GM19463 (cell line): Measurements from ENCODE around the gene FDX1.
"Not testable (repeated sequence)": the region's sequence is repeated elsewhere in the genome, so short reads cannot be mapped to it uniquely, and the experiment has no call there.

Source experiments
- ATAC-seq: cut with Tn5 transposase; IDR thresholded peaks from one replicate; pipeline ENCODE4 v1.9.1; 2021; ENCODE audit warnings: mild to moderate bottlenecking, moderate library complexity; ENCODE audit not compliant: unreplicated experiment

FDX1 gene, protein sequence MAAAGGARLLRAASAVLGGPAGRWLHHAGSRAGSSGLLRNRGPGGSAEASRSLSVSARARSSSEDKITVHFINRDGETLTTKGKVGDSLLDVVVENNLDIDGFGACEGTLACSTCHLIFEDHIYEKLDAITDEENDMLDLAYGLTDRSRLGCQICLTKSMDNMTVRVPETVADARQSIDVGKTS

DNA sequence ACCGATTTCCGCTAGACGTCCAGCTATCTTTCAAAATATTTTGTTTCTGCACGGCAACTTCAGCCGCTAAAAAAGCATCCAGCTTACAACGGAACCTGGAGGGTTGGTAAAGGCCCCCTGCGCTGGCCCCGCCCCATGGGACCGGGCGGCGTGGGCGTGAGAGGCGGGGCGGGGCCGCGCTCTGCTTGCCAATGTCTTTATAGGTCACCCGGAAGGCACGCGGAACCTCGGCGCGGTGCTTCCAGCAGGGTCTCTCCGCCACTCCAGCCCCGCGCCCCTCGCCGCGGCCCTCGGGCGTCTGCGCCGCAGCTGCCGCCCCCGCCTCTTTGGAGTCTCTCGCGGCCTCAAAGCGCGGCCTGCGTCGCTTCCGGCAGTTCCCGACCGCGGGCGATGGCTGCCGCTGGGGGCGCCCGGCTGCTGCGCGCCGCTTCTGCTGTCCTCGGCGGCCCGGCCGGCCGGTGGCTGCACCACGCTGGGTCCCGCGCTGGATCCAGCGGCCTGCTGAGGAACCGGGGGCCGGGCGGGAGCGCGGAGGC lies at the start of gene FDX1:
Gene FDX1 (plus strand): TSS at position 218 of the 536 bp plus-strand sequence. CDS start 173 bp downstream, at position 391.
- ATAC-seq, result peak; percentile 83

DNA sequence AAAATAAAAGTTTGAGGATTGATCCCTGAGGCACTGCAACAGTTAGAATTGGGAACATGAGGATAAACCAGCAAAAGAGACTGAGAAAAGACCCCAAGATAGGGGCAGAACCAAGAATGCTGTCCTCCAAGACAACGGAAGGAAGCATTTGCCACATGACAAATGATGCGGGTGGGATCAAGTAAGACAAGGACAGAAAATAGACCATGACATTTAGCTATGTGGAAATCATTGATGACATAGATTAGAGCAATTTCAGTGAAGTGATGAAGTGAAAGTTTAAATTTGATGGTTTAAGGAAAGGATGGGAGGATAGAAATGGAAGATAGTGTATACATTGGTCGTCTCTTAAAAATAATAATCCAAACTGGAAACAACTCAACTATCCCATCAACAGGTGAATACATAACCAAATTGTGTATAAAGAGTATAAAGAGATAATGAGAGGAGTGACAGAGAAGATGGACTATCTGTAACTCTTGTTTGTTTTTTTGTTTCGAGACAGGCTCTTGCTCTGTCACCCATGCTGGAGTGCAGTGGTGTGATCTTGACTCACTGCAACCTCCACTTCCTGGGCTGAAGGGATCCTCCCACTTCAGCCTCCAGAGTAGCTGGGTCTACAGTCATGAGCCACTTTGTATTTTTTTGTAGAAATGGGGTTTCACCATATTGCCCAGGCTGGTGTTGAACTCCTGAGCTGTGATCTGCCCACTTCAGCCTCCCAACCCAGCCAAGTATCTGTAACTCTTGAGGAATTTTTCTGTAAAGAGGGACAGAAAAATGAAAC lies 48.7 kb upstream of the FDX1 start:
- ATAC-seq, result no peak

DNA sequence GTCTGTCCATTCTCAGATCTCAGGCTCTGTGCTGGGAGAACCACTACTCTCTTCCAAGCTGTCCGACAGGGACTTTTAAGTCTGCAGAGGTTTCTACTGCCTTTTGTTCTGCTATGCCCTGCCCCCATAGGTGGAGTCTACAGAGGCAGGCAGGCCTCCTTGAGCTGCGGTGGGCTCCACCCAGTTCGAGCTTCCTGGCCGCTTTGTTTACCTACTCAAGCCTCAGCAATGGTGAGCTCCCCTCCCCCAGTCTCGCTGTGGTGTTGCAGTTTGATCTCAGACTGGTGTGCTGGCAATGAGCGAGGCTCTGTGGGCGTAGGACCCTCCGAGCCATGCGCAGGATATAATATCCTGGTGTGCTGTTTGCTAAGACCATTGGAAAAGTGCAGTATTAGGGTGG lies 41.5 kb upstream of the FDX1 start:
- ATAC-seq, result not testable (repeated sequence)

DNA sequence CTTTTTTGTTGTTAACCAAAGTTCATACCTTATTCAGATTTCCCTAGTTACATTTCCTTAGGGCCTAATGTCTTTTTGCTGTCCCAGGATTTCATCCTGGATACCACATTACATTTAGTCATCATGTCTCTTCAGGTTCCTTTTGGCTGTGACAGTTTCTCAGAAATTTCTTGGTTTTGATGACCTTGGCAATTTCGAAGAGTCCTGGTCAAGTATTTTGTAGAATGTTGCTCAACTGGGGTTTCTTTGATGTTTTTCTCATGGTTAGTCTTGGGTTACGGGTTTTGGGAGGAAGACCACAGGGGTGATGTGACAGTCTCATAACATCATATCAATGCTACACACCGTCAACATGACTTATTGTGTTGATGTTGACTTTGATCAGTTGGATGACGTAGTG lies 39.8 kb upstream of the FDX1 start:
- ATAC-seq, result no peak

DNA sequence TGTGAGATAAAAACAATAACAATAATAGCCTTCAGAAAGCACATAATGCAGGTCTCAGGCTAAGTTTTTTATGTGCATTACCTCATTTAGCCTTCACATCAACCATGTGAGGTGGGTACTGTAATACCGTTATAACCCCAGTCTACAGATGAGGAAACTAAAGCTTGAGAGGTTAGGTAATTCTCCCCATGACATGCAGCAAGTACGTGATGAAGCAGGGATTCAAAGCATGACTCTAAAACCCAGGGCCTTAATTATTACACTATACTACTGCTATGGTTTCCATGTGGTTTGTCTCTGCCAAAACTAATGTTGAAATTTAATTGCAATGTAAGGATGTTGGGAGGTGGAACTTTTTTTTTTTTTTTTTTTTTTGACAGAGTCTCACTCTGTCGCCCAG lies 37.7 kb upstream of the FDX1 start:
- no peak for ATAC-seq

DNA sequence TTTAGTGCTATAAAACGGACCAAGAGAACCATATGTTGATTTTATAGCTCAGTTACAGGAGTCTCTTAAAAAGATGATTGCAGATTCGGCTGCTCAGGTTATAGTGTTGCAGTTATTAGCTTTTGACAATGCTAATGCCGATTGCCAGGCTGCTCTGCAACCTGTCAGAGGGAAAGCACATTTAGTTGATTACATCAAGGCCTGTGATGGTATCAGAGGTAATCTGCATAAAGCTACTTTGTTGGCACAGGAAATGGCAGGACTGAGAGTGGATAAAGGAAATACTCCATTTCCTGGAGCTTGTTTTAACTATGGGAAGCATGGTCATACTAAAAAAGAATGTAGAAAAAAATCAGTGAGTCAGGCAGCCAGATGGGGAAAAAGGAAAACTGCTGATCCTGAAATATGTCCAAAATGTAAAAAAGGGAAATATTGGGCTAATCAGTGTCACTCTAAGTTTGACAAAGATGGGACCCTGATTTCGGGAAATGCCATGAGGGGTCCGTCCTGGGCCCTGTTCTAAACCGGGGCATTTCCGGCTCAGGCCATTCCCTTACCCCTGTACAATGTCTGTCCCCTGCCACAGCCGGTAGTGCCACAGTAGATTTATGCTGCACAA lies 32.0 kb upstream of the FDX1 start:
- not testable (repeated sequence) for ATAC-seq

DNA sequence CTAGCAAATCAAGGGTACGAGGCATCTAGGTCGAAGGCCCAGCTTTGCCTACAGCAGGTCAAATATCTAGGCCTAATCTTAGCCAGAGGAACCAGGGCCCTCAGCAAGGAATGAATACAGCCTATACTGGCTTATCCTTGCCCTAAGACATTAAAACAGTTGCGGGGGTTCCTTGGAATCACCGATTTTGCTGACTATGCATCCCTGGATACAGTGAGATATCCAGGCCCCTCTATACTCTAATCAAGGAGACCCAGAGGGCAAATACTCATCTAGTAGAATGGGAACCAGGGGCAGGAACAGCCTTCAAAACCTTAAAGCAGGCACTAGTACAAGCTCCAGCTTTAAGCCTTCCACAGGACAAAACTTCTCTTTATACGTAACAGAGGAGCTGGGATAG lies 26.2 kb upstream of the FDX1 start:
- not testable (repeated sequence) for ATAC-seq

DNA sequence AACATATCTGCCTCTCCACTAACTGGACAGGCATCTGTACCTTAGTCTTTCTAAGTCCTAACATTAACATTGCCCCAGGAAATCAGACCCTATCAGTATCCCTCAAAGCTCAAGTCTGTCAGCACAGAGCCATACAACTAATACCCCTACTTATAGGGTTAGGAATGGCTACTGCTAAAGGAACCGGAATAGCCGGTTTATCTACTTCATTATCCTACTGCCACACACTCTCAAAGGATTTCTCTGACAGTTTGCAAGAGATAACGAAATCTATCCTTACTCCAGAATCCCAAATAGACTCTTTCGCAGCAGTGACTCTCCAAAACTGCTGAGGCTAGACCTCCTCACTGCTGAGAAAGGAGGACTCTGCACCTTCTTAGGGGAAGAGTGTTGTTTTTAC lies 24.1 kb upstream of the FDX1 start:
- not testable (repeated sequence) for ATAC-seq

DNA sequence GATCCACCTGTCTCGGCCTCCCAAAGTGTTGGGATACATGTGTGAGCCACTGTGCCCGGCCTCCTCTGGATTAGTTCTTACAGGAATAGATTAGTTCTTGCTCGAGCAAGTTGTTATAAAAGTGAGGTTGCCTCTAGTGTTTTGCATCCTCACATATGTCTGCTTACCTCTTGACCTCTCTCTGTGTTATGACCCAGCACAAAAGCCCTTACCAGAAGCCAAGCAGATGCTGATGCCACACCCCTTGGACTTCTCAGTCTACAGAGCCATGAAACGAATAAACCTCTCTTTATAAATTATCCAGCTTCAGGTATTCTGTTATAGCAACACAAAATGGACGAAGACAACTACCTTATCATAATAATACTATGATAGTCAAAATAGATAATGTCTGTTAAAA lies 22.4 kb upstream of the FDX1 start:
- ATAC-seq, result no peak

DNA sequence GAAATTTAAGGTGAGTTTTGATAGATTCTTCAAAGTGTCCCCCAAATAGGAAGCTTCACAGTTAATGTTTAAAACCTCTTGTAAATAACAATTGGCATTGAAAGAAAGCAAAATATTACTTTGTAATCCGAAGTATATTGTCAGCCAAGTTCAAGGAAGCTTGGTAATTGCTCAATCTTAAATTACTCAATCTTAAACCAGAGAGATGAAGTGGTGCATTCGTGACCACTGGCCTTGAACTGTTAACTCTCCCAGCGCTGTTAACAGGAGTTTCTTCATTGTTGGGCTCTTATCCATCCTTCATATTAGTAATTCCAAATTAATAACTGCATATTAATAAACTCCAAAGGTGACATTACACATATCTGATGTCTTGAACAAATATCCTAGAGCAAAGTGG lies 20.6 kb upstream of the FDX1 start:
- no peak for ATAC-seq

DNA sequence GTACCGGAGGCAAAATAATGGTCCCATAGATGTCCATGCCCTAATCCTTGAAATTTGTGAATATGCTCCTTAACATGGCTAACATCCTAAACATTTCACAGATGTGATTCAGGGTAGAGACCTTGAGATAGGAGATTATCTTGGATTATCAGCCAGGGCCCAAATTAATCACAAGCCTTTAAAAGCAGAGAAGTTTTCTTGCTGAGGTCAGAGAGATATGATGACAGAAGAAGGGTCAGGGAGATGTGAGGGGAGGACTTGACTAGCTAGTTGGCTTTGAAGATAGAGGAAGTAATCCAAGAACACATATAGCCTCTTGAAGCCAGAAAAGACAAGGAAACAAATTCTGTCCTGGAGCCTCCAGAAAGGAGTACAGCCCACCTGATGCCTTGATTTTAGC lies 19.1 kb upstream of the FDX1 start:
- ATAC-seq, result no peak

DNA sequence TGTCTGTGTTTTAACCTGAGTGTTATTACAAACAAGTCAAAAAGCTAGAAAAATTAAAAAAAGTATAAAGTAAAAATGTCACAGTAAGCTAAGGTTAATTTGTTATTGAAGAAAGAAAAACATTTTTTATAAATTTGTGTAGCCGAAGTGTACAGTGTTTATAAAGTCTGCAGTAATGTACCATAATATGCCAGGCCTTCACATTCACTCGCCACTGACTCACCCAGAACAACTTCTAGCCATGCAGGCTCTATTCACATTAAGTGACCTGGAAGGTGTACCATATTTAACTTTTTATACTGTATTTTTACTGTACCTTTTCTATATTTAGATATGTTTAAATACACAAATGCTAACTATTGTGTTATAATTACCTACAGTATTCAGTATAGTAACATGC lies 14.7 kb upstream of the FDX1 start:
- ATAC-seq, result no peak

DNA sequence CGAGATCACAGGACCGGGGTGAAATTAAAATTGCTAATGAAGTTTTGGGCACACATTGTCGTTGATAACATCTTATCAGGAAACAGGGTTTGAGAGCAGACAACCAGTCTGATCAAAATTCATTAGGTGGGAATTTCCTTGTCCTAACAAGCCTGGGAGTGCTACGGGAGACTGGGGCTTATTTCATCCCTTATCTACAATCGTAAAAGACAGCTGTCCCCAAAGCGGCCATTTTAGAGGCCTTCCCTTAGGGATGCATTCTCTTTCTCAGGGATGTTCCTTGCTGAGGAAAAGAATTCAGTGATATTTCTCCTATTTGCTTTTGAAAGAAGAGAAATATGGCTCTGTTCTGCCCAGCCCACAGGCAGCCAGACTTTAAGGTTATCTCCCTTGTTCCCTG lies 8.1 kb upstream of the FDX1 start:
- ATAC-seq, result not testable (repeated sequence)

DNA sequence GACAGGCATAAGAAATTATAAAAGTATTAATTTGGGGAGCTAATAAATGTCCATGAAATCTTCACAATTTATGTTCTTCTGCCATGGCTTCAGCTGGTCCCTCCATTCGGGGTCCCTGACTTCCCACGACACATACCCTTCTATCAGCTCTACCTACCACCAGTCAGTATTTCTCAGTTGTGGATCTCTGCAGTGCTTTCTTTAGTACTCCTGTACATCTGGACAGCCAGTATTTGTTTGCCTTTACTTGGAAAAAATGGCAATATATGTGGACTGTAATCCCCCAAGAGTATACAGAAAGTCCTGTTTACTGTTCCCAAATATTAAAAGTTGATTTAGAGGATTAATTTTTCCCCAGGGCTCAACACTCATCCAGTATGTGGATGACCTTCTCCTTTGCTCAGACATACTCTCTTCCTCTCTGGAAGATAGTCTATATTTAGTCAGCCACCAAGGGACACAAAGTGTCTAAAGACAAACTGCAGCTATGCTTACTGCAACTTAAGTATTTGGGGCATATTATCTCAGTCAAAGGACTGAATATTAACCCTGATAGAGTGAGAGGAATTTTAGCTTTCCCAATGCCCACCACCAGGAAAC lies 7.3 kb upstream of the FDX1 start:
- no peak for ATAC-seq

DNA sequence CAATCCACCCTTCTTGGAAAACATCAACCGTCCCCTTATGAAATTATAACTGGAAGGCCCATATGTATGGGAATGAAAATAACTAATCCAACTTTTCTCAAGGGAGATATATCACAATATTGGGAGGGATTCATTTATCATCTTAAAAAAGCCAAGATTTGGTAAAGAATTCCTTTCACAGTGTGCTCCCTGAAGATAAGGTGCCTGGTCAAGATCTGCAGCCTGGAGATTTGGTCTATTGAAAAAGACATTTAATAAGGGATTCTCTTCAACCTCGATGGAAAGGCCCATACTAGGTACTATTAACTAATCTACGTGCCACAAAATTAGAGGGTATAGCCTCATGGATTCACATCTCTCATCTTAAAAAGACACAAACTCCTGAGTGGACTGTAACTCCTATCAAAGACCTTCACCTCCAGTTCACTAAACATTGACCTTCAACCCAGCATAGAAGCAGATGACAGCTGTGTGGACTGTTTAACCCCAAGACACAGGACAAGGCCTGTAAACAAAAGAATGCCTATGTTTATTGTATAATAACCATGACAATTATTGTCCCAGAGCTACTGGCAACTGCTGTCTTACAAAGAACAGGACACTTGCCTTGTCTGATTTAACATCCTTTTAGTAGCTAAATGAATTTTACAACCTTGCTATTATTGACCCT lies 4.8 kb upstream of the FDX1 start:
- ATAC-seq, result no peak

DNA sequence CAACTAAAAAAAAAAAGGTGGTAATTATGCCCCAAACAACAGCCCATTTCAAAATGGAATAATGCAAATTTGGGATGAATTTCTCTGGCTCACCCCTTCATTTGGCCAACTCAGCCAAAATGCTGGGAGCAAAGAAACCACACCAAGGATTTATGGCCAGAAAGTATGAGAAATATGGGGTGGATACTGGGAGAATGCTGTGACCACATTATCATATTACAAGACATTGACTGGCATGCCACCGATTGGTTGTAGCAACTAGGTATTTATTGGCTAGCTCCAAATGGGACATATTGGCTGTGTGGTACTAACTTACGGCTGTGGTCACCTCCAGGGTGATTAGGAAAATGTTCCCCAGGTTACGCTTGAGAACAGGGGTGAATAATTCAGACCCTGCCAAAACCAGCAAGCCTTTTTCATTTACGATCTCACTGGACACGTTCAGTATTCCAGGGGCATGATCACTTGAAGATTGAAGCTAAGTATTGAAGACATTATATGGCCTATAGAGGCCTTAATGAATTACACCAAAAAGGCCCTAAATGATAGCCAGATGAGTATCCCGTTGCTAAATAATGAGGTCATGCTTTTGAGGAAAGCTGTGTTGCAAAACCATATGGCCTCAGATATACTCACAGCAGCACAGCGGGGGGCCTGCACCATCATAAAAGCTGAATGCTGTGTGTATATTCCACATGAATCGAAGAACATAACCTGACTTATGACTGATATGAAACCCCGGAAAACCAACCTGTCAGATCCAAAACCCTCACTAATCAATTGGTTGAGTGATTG lies 3.8 kb upstream of the FDX1 start:
- ATAC-seq, result no peak

DNA sequence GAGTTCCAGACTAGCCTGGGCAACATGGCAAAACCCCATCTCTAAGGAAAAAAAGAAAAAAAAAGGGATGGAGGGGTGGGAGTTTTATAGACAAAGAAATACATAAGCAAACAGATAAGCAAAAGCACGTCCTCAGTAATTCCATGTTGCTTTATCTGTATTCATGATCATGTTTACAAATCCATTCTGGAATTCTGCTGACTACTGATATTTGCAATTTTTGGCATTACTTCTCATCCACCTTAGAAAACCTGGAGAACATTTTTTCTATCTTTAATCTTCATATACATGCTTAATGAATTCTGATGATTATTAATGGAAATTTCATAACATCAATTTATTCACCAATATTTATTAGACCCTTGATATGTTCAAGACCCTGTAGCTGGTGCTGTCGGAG lies 1.7 kb upstream of the FDX1 start:
- no peak for ATAC-seq

DNA sequence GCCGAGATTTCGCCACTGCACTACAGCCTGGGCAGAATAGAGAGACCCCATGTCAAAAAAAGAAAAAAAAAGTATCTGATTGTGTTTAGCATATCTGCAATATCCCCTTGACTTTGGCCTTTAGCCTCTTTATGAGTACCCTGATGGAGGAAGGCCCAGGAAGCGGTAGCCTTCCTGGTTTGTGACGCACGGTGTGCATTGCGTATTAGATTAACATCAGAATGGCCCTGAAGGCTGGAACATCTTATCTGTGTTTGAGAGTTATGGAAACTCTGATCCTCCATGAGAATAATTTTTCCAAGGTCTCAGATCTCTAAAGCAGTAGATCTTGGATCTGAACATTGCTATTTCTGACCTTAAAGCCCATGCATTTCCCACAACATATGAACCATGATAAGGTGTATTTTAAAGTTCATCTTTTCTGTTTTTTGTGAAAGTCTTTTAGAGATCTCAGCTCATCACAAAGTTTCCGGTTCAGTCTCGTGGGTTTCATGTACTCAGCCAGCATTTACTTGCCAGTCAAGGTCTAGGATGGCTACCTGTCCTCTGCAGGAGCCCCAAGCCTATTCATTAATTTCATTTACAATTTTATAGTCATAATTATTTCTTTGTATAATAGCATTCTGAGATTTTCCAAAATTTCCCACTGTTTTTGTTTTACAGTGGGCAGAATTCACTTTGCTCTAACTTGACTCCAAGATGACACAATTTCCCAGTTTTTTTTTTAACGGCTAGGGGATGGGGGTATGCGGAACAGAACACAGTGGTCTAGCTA lies 605 bp upstream of the FDX1 start:
- ATAC-seq, result no peak

DNA sequence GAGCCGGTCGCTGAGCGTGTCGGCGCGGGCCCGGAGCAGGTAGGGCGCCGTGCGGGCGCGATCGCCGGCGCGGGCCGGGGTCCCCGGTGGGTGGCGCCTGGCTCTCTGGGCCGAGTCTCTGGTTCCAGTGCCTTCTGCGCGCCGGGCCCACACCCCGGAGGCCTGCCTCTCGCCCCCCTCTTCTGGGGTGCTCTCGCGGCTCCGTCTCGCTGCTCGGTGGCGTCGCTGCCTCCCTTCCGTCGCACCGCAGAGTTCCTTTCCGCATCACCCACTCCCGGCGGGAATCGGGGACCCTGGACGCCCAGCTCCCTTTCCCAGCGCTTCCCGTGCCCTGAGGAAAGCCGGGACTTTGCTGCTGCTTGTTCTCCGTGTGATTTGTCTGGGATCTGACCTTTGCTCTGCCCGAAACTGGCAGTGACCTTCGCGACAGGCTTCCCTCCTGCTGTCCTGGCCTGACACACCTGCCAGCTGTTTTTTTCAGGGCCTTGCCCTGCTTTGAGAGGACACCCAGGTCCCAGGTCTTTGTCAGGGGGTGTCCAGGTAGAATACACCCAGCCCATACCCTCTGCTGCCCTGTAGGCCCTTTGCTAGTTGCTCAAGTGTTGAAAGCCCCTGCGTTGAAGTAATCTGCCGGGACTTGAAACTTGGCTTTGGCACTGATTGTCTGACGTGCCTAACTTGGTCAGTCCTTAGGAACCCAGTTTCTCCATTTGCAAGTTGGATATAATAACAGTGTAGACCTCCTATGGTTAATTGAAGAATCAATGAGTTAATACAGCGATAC lies 711 bp downstream of the FDX1 start:
- peak; percentile 25 for ATAC-seq
